Measurements from ENCODE around the gene TCAF1. TPM values are rescaled to one million over a fixed set of nuclear protein-coding genes. Genes with fewer than 3 reads are reported as not detected.
"Not testable (repeated sequence)": the region's sequence is repeated elsewhere in the genome, so short reads cannot be mapped to it uniquely, and the experiment has no call there.

The TCAF1 gene
- total and polyA plus RNA-seq, 2 donors from 2014 or later, result 12.2 to 37.2 TPM

GRCh38 chr7:143846692-143847091 lies 55.3 kb downstream of the TCAF1 start:
- Histone ChIP-seq H3K27me3 (ENCODE audit: control insufficient read depth, insufficient read depth, low read length) (no peaks in the 10 kb centered on the region), H3K9me3 (ENCODE audit: control insufficient read depth in 2 of 3, insufficient read depth in 1 of 3, low read length in 3 of 3) (peaks cover 0 to 6% (median 0%) of the 10 kb centered on the region in 3 donors), H3K9ac (ENCODE audit: low read length in 3 of 3) (no peak overlapping the region), H3K27ac (ENCODE audit: low read depth in 2 of 2, low read length in 2 of 2) (no peak overlapping the region), H3K36me3 (ENCODE audit: control insufficient read depth in 2 of 3, insufficient read depth in 3 of 3, low read length in 3 of 3) (no peaks in the 10 kb centered on the region), H3K4me1 (ENCODE audit: control insufficient read depth in 2 of 3, insufficient read depth in 2 of 3, low read depth in 1 of 3, low read length in 3 of 3) (no peaks in the 10 kb centered on the region), H3K4me3 (ENCODE audit: low read length in 3 of 3) (no peak overlapping the region)
- intact Hi-C loops (cut with DNase I), result no loop called here
- FAIRE-seq (no peak), DNase-seq (no peak)
- TF ChIP-seq, protein P1, sequence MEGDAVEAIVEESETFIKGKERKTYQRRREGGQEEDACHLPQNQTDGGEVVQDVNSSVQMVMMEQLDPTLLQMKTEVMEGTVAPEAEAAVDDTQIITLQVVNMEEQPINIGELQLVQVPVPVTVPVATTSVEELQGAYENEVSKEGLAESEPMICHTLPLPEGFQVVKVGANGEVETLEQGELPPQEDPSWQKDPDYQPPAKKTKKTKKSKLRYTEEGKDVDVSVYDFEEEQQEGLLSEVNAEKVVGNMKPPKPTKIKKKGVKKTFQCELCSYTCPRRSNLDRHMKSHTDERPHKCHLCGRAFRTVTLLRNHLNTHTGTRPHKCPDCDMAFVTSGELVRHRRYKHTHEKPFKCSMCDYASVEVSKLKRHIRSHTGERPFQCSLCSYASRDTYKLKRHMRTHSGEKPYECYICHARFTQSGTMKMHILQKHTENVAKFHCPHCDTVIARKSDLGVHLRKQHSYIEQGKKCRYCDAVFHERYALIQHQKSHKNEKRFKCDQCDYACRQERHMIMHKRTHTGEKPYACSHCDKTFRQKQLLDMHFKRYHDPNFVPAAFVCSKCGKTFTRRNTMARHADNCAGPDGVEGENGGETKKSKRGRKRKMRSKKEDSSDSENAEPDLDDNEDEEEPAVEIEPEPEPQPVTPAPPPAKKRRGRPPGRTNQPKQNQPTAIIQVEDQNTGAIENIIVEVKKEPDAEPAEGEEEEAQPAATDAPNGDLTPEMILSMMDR (IDR thresholded peaks at IDR 0.05; ENCODE audit: borderline replicate concordance, extremely low read depth, insufficient read depth), result no peak

GRCh38 chr7:143841696-143842095 lies 60.3 kb downstream of the TCAF1 start:
- intact Hi-C loops (cut with DNase I); H3K27me3 ChIP-seq (ENCODE audit: control insufficient read depth, insufficient read depth, low read length); DNase-seq; H3K36me3 ChIP-seq (ENCODE audit: control insufficient read depth in 2 of 3, insufficient read depth in 3 of 3, low read length in 3 of 3); FAIRE-seq; H3K4me1 ChIP-seq (ENCODE audit: control insufficient read depth in 2 of 3, insufficient read depth in 2 of 3, low read depth in 1 of 3, low read length in 3 of 3); H3K9ac ChIP-seq (ENCODE audit: low read length in 3 of 3); H3K27ac ChIP-seq (ENCODE audit: low read depth in 2 of 2, low read length in 2 of 2); H3K9me3 ChIP-seq (ENCODE audit: control insufficient read depth in 2 of 3, insufficient read depth in 1 of 3, low read length in 3 of 3); H3K4me3 ChIP-seq (ENCODE audit: low read length in 3 of 3): not testable (repeated sequence)
- TF ChIP-seq, protein P1 (IDR thresholded peaks at IDR 0.05; ENCODE audit: borderline replicate concordance, extremely low read depth, insufficient read depth), result peak; percentile 15

DNA sequence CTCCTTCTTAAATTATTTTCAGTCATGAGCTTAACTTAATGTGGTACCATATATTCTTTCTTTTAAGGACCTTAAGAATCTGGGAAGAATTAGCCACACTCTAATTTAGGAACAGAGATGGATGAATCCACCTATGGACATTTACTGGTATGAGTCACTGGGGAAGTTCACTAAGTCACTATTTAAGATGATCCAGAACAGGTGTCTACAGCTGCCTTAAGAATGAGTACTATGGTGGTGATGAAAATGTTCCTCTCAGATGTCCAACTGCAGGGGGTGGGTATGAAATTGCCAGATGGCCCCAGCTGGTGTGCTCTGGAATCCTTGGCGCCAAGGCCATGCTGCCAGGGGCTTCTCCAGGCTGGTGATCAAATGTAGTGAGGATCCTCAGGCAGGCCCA lies 61.9 kb downstream of the TCAF1 start:
- H3K27me3 ChIP-seq (ENCODE audit: control insufficient read depth, insufficient read depth, low read length); intact Hi-C loops (cut with DNase I); H3K36me3 ChIP-seq (ENCODE audit: control insufficient read depth in 2 of 3, insufficient read depth in 3 of 3, low read length in 3 of 3); H3K9me3 ChIP-seq (ENCODE audit: control insufficient read depth in 2 of 3, insufficient read depth in 1 of 3, low read length in 3 of 3); H3K27ac ChIP-seq (ENCODE audit: low read depth in 2 of 2, low read length in 2 of 2); H3K4me1 ChIP-seq (ENCODE audit: control insufficient read depth in 2 of 3, insufficient read depth in 2 of 3, low read depth in 1 of 3, low read length in 3 of 3); FAIRE-seq; H3K9ac ChIP-seq (ENCODE audit: low read length in 3 of 3); H3K4me3 ChIP-seq (ENCODE audit: low read length in 3 of 3); DNase-seq: not testable (repeated sequence)

- FAIRE-seq, result not testable (repeated sequence)
Observed at GRCh38 chr7:143837223-143837622, 64.8 kb downstream of the TCAF1 start.

DNA sequence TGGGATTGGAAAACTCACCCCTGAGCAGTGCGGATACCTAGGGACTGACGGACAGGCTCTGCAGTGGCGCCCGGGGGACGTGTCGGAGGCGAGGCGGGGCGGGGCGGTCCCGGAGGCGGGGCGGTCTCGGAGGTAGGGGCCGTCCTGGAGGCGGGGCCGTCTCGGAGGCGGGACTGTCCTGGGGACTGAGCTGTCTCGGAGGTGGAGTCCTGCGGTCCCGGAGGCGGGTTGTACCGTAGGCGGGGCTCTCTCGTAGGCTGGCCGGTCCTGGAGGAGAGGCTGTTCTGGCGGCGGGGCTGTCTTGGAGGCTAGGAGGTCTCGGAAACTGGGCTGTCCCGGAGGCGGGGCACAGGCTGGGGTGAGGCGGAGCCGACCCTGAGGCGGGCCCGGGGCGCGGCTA lies 65.4 kb downstream of the TCAF1 start:
- peak; percentile 97 for FAIRE-seq
- H3K36me3 ChIP-seq (ENCODE audit: control insufficient read depth in 2 of 3, insufficient read depth in 3 of 3, low read length in 3 of 3), result not testable (repeated sequence)

More at GRCh38 chr7:143837223-143837622, 64.8 kb downstream of the TCAF1 start:
- H3K27ac ChIP-seq (ENCODE audit: low read depth in 2 of 2, low read length in 2 of 2); H3K9me3 ChIP-seq (ENCODE audit: control insufficient read depth in 2 of 3, insufficient read depth in 1 of 3, low read length in 3 of 3); H3K36me3 ChIP-seq (ENCODE audit: control insufficient read depth in 2 of 3, insufficient read depth in 3 of 3, low read length in 3 of 3); H3K4me3 ChIP-seq (ENCODE audit: low read length in 3 of 3); H3K27me3 ChIP-seq (ENCODE audit: control insufficient read depth, insufficient read depth, low read length); H3K9ac ChIP-seq (ENCODE audit: low read length in 3 of 3); H3K4me1 ChIP-seq (ENCODE audit: control insufficient read depth in 2 of 3, insufficient read depth in 2 of 3, low read depth in 1 of 3, low read length in 3 of 3); intact Hi-C loops (cut with DNase I): not testable (repeated sequence)
- DNase-seq, result peak in 1 of 5 donors; percentile 95
- TF ChIP-seq, protein P1 (IDR thresholded peaks at IDR 0.05; ENCODE audit: borderline replicate concordance, extremely low read depth, insufficient read depth), result peak; percentile 77

DNA sequence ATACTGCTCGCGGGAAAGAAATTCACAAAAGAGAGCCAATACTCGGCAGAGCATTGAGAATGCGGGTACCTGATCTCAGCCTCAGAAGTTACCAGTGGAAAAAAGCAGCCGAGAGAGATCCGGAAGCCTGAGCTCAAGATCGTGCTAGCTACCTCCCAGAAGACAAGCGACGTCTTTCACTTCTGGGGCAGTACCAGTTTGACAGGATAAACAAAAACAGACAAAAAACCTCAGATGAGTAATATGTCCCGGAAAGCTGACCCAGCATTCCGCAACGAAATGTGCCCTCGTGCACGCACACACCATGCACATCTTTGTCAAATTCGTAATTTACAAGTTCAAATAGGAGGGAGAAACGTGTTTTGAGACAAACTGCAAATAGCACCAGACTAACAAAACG lies 65.9 kb downstream of the TCAF1 start:
- H3K27ac ChIP-seq (ENCODE audit: low read depth in 2 of 2, low read length in 2 of 2); H3K9me3 ChIP-seq (ENCODE audit: control insufficient read depth in 2 of 3, insufficient read depth in 1 of 3, low read length in 3 of 3); DNase-seq; H3K9ac ChIP-seq (ENCODE audit: low read length in 3 of 3); H3K27me3 ChIP-seq (ENCODE audit: control insufficient read depth, insufficient read depth, low read length); H3K36me3 ChIP-seq (ENCODE audit: control insufficient read depth in 2 of 3, insufficient read depth in 3 of 3, low read length in 3 of 3); FAIRE-seq; intact Hi-C loops (cut with DNase I); H3K4me1 ChIP-seq (ENCODE audit: control insufficient read depth in 2 of 3, insufficient read depth in 2 of 3, low read depth in 1 of 3, low read length in 3 of 3): not testable (repeated sequence)
- peak overlapping the region in 1 of 3 donors; percentile 39 for H3K4me3 ChIP-seq (ENCODE audit: low read length in 3 of 3)

More for the DNA sequence above, 65.4 kb downstream of the TCAF1 start:
- H3K4me1 ChIP-seq (ENCODE audit: control insufficient read depth in 2 of 3, insufficient read depth in 2 of 3, low read depth in 1 of 3, low read length in 3 of 3); H3K9ac ChIP-seq (ENCODE audit: low read length in 3 of 3); intact Hi-C loops (cut with DNase I); H3K27me3 ChIP-seq (ENCODE audit: control insufficient read depth, insufficient read depth, low read length); H3K9me3 ChIP-seq (ENCODE audit: control insufficient read depth in 2 of 3, insufficient read depth in 1 of 3, low read length in 3 of 3): not testable (repeated sequence)
- Histone ChIP-seq H3K27ac (ENCODE audit: low read depth in 2 of 2, low read length in 2 of 2) (peak overlapping the region in 1 of 2 donors; percentile 43), H3K4me3 (ENCODE audit: low read length in 3 of 3) (peak overlapping the region in 1 of 3 donors; percentile 39)
- peak in 1 of 5 donors; percentile 98 for DNase-seq

Measured in kidney (tissue), 14 donors.